Measurements from ENCODE around the gene DDX24.

Gene DDX24

DNA sequence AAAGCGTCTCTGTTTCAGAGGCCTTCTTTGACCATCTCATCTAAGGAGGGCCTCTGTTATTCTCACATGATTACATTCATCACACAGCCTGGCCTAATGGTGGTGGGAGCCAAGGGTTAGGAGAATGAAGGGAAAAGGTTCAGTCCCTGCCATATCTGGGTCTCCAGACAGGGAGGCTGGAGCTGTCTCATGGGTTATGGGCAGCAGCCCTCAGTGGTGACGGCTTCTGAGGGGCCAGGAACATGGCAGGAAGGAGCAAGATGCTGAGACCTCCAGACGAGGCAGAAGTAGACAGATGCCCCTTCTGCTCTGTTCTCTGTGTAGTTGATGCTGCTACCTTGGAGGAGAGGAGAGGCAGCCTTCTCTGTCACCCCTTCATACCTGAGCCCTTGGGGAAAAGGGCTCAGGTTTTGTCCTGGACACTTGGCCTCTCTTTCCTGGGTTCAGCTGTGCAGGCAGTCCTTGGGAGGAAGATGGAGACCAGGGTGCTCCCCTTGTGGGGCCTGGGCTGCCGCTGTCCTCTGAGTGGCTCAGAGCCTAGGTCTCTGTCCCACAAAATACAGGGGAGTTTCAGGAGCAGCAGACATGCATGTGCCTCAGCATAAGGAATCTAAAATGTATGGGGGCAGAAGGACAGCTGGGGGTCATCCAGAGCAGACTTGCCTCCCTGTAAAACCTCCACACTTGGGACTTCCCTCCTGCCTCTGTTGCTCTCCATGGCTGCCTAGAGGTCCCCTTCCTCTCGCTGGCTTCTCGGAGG lies 44.8 kb upstream of the DDX24 start:
- Histone ChIP-seq H4K12ac (ENCODE audit: low read depth, low read length) (no peak overlapping the region), H4K8ac (ENCODE audit: low read depth, low read length) (no peak overlapping the region), H3K18ac (ENCODE audit: low read length) (no peak overlapping the region), H3K4me3 (ENCODE audit: low read depth, low read length) (no peak overlapping the region), H3K27me3 (ENCODE audit: insufficient read depth, low read length) (no peaks in the 10 kb centered on the region), H3K14ac (ENCODE audit: low read length) (no peak overlapping the region), H3K79me1 (ENCODE audit: low read length) (no peaks in the 10 kb centered on the region), H2BK120ac (ENCODE audit: insufficient read depth, low read length, poor library complexity) (no peak overlapping the region), H3K4me2 (ENCODE audit: low read length) (no peak overlapping the region), H3K4me1 (ENCODE audit: control insufficient read depth in 1 of 2, insufficient read depth in 2 of 2, low read length in 2 of 2) (no peaks in the 10 kb centered on the region), H3K36me3 (ENCODE audit: control insufficient read depth in 1 of 2, insufficient read depth in 2 of 2, low read length in 2 of 2) (no peaks in the 10 kb centered on the region), H2AK5ac (ENCODE audit: low read length) (no peak overlapping the region), H2BK5ac (ENCODE audit: low read depth, low read length, poor library complexity) (no peak overlapping the region), H3K27ac (ENCODE audit: low read depth, low read length) (no peak overlapping the region), H2BK12ac (ENCODE audit: low read length) (no peak overlapping the region), H3K23ac (ENCODE audit: low read length) (no peak overlapping the region), H3K9me3 (ENCODE audit: insufficient read depth, low read depth, low read length) (no peaks in the 10 kb centered on the region), H2AFZ (ENCODE audit: insufficient read depth, low read length, poor library complexity) (no peak overlapping the region), H3K79me2 (ENCODE audit: control insufficient read depth, insufficient read depth, low read length, poor library complexity) (no peaks in the 10 kb centered on the region), H3K4ac (ENCODE audit: low read depth, low read length) (no peak overlapping the region), H3K9ac (ENCODE audit: low read length) (no peak overlapping the region), H4K91ac (ENCODE audit: low read depth, low read length) (no peak overlapping the region)
- no CpG with 5 or more reads among the region's 6 CpGs for WGBS (ENCODE audit: extremely low coverage, insufficient coverage, insufficient read length)
- DNase-seq, result no peak

- H3K4ac ChIP-seq (ENCODE audit: low read depth, low read length), result no peak overlapping the region
- no peak overlapping the region for H4K91ac ChIP-seq (ENCODE audit: low read depth, low read length)
- H3K79me2 ChIP-seq (ENCODE audit: control insufficient read depth, insufficient read depth, low read length, poor library complexity), result no peaks in the 10 kb centered on the region
- no peak for DNase-seq
- H4K8ac ChIP-seq (ENCODE audit: low read depth, low read length), result no peak overlapping the region
- no peak overlapping the region for H2BK5ac ChIP-seq (ENCODE audit: low read depth, low read length, poor library complexity)
- H2BK120ac ChIP-seq (ENCODE audit: insufficient read depth, low read length, poor library complexity), result no peak overlapping the region
- no peaks in the 10 kb centered on the region for H3K27me3 ChIP-seq (ENCODE audit: insufficient read depth, low read length)
- H3K79me1 ChIP-seq (ENCODE audit: low read length), result no peaks in the 10 kb centered on the region
- H3K9ac ChIP-seq (ENCODE audit: low read length), result no peak overlapping the region
- H3K14ac ChIP-seq (ENCODE audit: low read length), result no peak overlapping the region
- H3K27ac ChIP-seq (ENCODE audit: low read depth, low read length), result no peak overlapping the region
- H3K4me2 ChIP-seq (ENCODE audit: low read length), result no peak overlapping the region
- H2BK12ac ChIP-seq (ENCODE audit: low read length), result no peak overlapping the region
- H2AK5ac ChIP-seq (ENCODE audit: low read length), result no peak overlapping the region
- H3K18ac ChIP-seq (ENCODE audit: low read length), result no peak overlapping the region
- no CpG with 5 or more reads among the region's 9 CpGs for WGBS (ENCODE audit: extremely low coverage, insufficient coverage, insufficient read length)
- no peak overlapping the region for H4K12ac ChIP-seq (ENCODE audit: low read depth, low read length)
- no peak overlapping the region for H2AFZ ChIP-seq (ENCODE audit: insufficient read depth, low read length, poor library complexity)
- H3K9me3 ChIP-seq (ENCODE audit: insufficient read depth, low read depth, low read length), result peaks cover 3% of the 10 kb centered on the region
- no peak overlapping the region for H3K23ac ChIP-seq (ENCODE audit: low read length)
- no peaks in the 10 kb centered on the region for H3K36me3 ChIP-seq (ENCODE audit: control insufficient read depth in 1 of 2, insufficient read depth in 2 of 2, low read length in 2 of 2)
- no peaks in the 10 kb centered on the region for H3K4me1 ChIP-seq (ENCODE audit: control insufficient read depth in 1 of 2, insufficient read depth in 2 of 2, low read length in 2 of 2)
- no peak overlapping the region for H3K4me3 ChIP-seq (ENCODE audit: low read depth, low read length)
Observed at GRCh38 chr14:94124582-94125377, 43.8 kb upstream of the DDX24 start.

DNA sequence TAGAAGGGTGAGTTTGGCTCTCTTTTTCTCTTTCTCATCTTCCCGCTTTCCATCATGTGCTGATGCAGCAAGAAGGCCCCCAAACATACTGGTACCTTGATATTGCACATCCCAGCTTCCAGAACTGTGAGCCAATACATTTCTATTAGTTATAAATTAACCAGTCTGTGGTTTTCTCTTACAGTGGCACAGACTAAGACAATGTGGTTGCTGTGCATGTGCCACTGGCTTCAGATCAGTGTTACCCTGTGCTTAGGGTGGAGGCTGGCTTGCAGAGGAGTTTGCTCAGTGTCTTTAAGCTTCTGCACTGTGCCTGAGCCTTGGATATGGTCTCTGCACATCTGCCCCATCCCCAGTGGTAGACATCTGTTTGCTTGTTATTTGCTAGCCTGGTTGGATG lies 42.9 kb upstream of the DDX24 start:
- H3K79me2 ChIP-seq (ENCODE audit: control insufficient read depth, insufficient read depth, low read length, poor library complexity), result no peaks in the 10 kb centered on the region
- H2AK5ac ChIP-seq (ENCODE audit: low read length), result no peak overlapping the region
- H3K23ac ChIP-seq (ENCODE audit: low read length), result no peak overlapping the region
- H2BK5ac ChIP-seq (ENCODE audit: low read depth, low read length, poor library complexity), result no peak overlapping the region
- H3K27me3 ChIP-seq (ENCODE audit: insufficient read depth, low read length), result no peaks in the 10 kb centered on the region
- H4K12ac ChIP-seq (ENCODE audit: low read depth, low read length), result no peak overlapping the region
- no peak overlapping the region for H3K14ac ChIP-seq (ENCODE audit: low read length)
- no peak overlapping the region for H3K4me2 ChIP-seq (ENCODE audit: low read length)
- no peak overlapping the region for H3K18ac ChIP-seq (ENCODE audit: low read length)
- no peak overlapping the region for H2AFZ ChIP-seq (ENCODE audit: insufficient read depth, low read length, poor library complexity)
- no peak overlapping the region for H3K27ac ChIP-seq (ENCODE audit: low read depth, low read length)
- no peaks in the 10 kb centered on the region for H3K36me3 ChIP-seq (ENCODE audit: control insufficient read depth in 1 of 2, insufficient read depth in 2 of 2, low read length in 2 of 2)
- no peak for DNase-seq
- H3K4ac ChIP-seq (ENCODE audit: low read depth, low read length), result no peak overlapping the region
- H3K79me1 ChIP-seq (ENCODE audit: low read length), result no peaks in the 10 kb centered on the region
- no CpG with 5 or more reads among the region's 1 CpG for WGBS (ENCODE audit: extremely low coverage, insufficient coverage, insufficient read length)
- H2BK120ac ChIP-seq (ENCODE audit: insufficient read depth, low read length, poor library complexity), result no peak overlapping the region
- H3K9ac ChIP-seq (ENCODE audit: low read length), result no peak overlapping the region
- no peak overlapping the region for H2BK12ac ChIP-seq (ENCODE audit: low read length)
- H3K4me3 ChIP-seq (ENCODE audit: low read depth, low read length), result no peak overlapping the region
- H3K9me3 ChIP-seq (ENCODE audit: insufficient read depth, low read depth, low read length), result peaks cover 3% of the 10 kb centered on the region
- no peak overlapping the region for H4K8ac ChIP-seq (ENCODE audit: low read depth, low read length)
- H4K91ac ChIP-seq (ENCODE audit: low read depth, low read length), result no peak overlapping the region
- H3K4me1 ChIP-seq (ENCODE audit: control insufficient read depth in 1 of 2, insufficient read depth in 2 of 2, low read length in 2 of 2), result no peaks in the 10 kb centered on the region

GRCh38 chr14:94123296-94123695 lies 42.3 kb upstream of the DDX24 start:
- H3K23ac ChIP-seq (ENCODE audit: low read length), result no peak overlapping the region
- no peak overlapping the region for H3K27ac ChIP-seq (ENCODE audit: low read depth, low read length)
- no peak overlapping the region for H3K4ac ChIP-seq (ENCODE audit: low read depth, low read length)
- no peak overlapping the region for H3K9ac ChIP-seq (ENCODE audit: low read length)
- no peaks in the 10 kb centered on the region for H3K79me1 ChIP-seq (ENCODE audit: low read length)
- H3K4me2 ChIP-seq (ENCODE audit: low read length), result no peak overlapping the region
- no peak overlapping the region for H2BK120ac ChIP-seq (ENCODE audit: insufficient read depth, low read length, poor library complexity)
- no peak overlapping the region for H4K91ac ChIP-seq (ENCODE audit: low read depth, low read length)
- no peak overlapping the region for H3K4me3 ChIP-seq (ENCODE audit: low read depth, low read length)
- WGBS (ENCODE audit: extremely low coverage, insufficient coverage, insufficient read length), result no CpG with 5 or more reads among the region's 9 CpGs
- no peak overlapping the region for H2BK12ac ChIP-seq (ENCODE audit: low read length)
- H3K18ac ChIP-seq (ENCODE audit: low read length), result no peak overlapping the region
- no peak overlapping the region for H3K14ac ChIP-seq (ENCODE audit: low read length)
- H4K8ac ChIP-seq (ENCODE audit: low read depth, low read length), result no peak overlapping the region
- no peak overlapping the region for H2BK5ac ChIP-seq (ENCODE audit: low read depth, low read length, poor library complexity)
- H3K79me2 ChIP-seq (ENCODE audit: control insufficient read depth, insufficient read depth, low read length, poor library complexity), result no peaks in the 10 kb centered on the region
- no peaks in the 10 kb centered on the region for H3K36me3 ChIP-seq (ENCODE audit: control insufficient read depth in 1 of 2, insufficient read depth in 2 of 2, low read length in 2 of 2)
- H2AK5ac ChIP-seq (ENCODE audit: low read length), result no peak overlapping the region
- no peak overlapping the region for H4K12ac ChIP-seq (ENCODE audit: low read depth, low read length)
- peaks cover 3% of the 10 kb centered on the region for H3K9me3 ChIP-seq (ENCODE audit: insufficient read depth, low read depth, low read length)
- no peak for DNase-seq
- H3K27me3 ChIP-seq (ENCODE audit: insufficient read depth, low read length), result no peaks in the 10 kb centered on the region
- H2AFZ ChIP-seq (ENCODE audit: insufficient read depth, low read length, poor library complexity), result no peak overlapping the region
- no peaks in the 10 kb centered on the region for H3K4me1 ChIP-seq (ENCODE audit: control insufficient read depth in 1 of 2, insufficient read depth in 2 of 2, low read length in 2 of 2)
